ENCODE measurements around the gene LBX2. TPM values are rescaled to one million over a fixed set of nuclear protein-coding genes. Genes with fewer than 3 reads are reported as not detected.

Gene LBX2
- polyA plus RNA-seq, 1 of the 3 experiments (the other 2 are of a cell fraction): 0.03 TPM

GRCh38 chr2:74527741-74528140, 28.3 kb upstream of the LBX2 start:
- no peak for DNase-seq

GRCh38 chr2:74526649-74527230, 27.3 kb upstream of the LBX2 start:
- no peaks in the 10 kb centered on the region for H3K27me3 ChIP-seq (ENCODE audit: insufficient read depth)
- H3K4me2 ChIP-seq: no peak overlapping the region
- no peaks in the 10 kb centered on the region for H4K20me1 ChIP-seq (ENCODE audit: insufficient read depth)
- no peak overlapping the region for H3K9ac ChIP-seq
- no peak overlapping the region for H3K27ac ChIP-seq (ENCODE audit: low read depth in 2 of 2, low read length in 1 of 2)
- TF ChIP-seq CTCF (IDR thresholded peaks at IDR 0.05): no peak
- no peak for TF ChIP-seq FOXJ3 (CRISPR knock-in tag; IDR thresholded peaks at IDR 0.05)
- no peak for TF ChIP-seq SMC3 (IDR thresholded peaks at IDR 0.05; ENCODE audit: low read depth, low read length)
- TF ChIP-seq RFX5 (IDR thresholded peaks at IDR 0.05; ENCODE audit: low read length): no peak
- TF ChIP-seq POLR2AphosphoS5 (IDR thresholded peaks at IDR 0.05; ENCODE audit: low read depth, low read length): no peak
- TF ChIP-seq FOXM1 (IDR thresholded peaks at IDR 0.05; ENCODE audit: low read depth): no peak
- no peak for TF ChIP-seq RXRA (IDR thresholded peaks at IDR 0.05; ENCODE audit: borderline replicate concordance, low read depth)
- no peak for TF ChIP-seq USF2 (IDR thresholded peaks at IDR 0.05; ENCODE audit: borderline replicate concordance, low read depth, low read length)
- POLR2A ChIA-PET: interaction anchor here (0.7 to 1.3 kb wide), 4 partner anchors 9 to 18 kb away, joined by 3 to 5 read pairs (median 3); partner anchors contain the start of gene TLX2
- peaks cover 43% of the 10 kb centered on the region for H3K79me2 ChIP-seq (ENCODE audit: insufficient read depth)
- CTCF ChIA-PET: interaction anchor here (1.0 to 1.8 kb wide), 4 partner anchors 12 to 44 kb away, joined by 3 to 7 read pairs (median 5); partner anchors contain the start of genes CCDC142, PCGF1, TLX2 and TTC31
- peaks cover 2% of the 10 kb centered on the region for H3F3A ChIP-seq (replicated peaks; ENCODE audit: insufficient read depth)
- WGBS (ENCODE audit: low lambda C conversion rate): 97% methylated on average over 11 of the region's 11 CpGs
- H3K9me3 ChIP-seq: no peaks in the 10 kb centered on the region
- H3K4me1 ChIP-seq (ENCODE audit: control insufficient read depth in 1 of 2, insufficient read depth in 2 of 2, low read depth in 1 of 2, low read length in 1 of 2): peaks cover 13 to 23% of the 10 kb centered on the region in 2 experiments
- no peak for DNase-seq
- H3K36me3 ChIP-seq (replicated peaks in 1 of 2; ENCODE audit: control insufficient read depth in 1 of 2, insufficient read depth in 2 of 2, low read length in 1 of 2): peaks cover 22 to 31% of the 10 kb centered on the region in 2 experiments
- H3K4me3 ChIP-seq (ENCODE audit: low read depth in 2 of 2, low read length in 1 of 2): no peak overlapping the region
- H3K9me2 ChIP-seq: no peaks in the 10 kb centered on the region
- no peak overlapping the region for H2AFZ ChIP-seq (ENCODE audit: low read depth)

More at GRCh38 chr2:74527741-74528140, 28.3 kb upstream of the LBX2 start:
- Histone ChIP-seq H3K4me2 (peak overlapping the region; percentile 90; the same call in 1 of the 2 replicates), H3K9me2 (no peaks in the 10 kb centered on the region), H3K9ac (no peak overlapping the region), H3K27ac (ENCODE audit: low read depth in 2 of 2, low read length in 1 of 2) (no peak overlapping the region), H3F3A (replicated peaks; ENCODE audit: insufficient read depth) (peaks cover 11% of the 10 kb centered on the region), H2AFZ (ENCODE audit: low read depth) (no peak overlapping the region), H4K20me1 (ENCODE audit: insufficient read depth) (no peaks in the 10 kb centered on the region), H3K36me3 (replicated peaks in 1 of 2; ENCODE audit: control insufficient read depth in 1 of 2, insufficient read depth in 2 of 2, low read length in 1 of 2) (peaks cover 25 to 38% of the 10 kb centered on the region in 2 experiments), H3K4me3 (ENCODE audit: low read depth in 2 of 2, low read length in 1 of 2) (no peak overlapping the region), H3K4me1 (ENCODE audit: control insufficient read depth in 1 of 2, insufficient read depth in 2 of 2, low read depth in 1 of 2, low read length in 1 of 2) (peaks cover 13 to 24% of the 10 kb centered on the region in 2 experiments), H3K79me2 (ENCODE audit: insufficient read depth) (peaks cover 45% of the 10 kb centered on the region), H3K9me3 (no peaks in the 10 kb centered on the region), H3K27me3 (ENCODE audit: insufficient read depth) (no peaks in the 10 kb centered on the region)
- POLR2A ChIA-PET: interaction anchor here (2.5 kb wide), 1 partner anchor 27 kb away, joined by 10 read pairs; no protein-coding TSS in a partner anchor
- no peak for TF ChIP-seq ZBTB33 (IDR thresholded peaks at IDR 0.05; ENCODE audit: borderline replicate concordance, low read depth)
- TF ChIP-seq FOXJ3 (CRISPR knock-in tag; IDR thresholded peaks at IDR 0.05): no peak
- no peak for TF ChIP-seq RXRA (IDR thresholded peaks at IDR 0.05; ENCODE audit: borderline replicate concordance, low read depth)
- TF ChIP-seq TAF1 (IDR thresholded peaks at IDR 0.05; ENCODE audit: borderline replicate concordance, low read depth, low read length): no peak
- no peak for TF ChIP-seq NFIC (IDR thresholded peaks at IDR 0.05; ENCODE audit: borderline replicate concordance)
- TF ChIP-seq RAD21 (IDR thresholded peaks at IDR 0.05; ENCODE audit: low read length): no peak
- no peak for TF ChIP-seq RCOR1 (IDR thresholded peaks at IDR 0.05; ENCODE audit: low read length)
- TF ChIP-seq USF2 (IDR thresholded peaks at IDR 0.05; ENCODE audit: borderline replicate concordance, low read depth, low read length): no peak
- CTCF ChIA-PET: interaction anchor here (1.6 to 6.3 kb wide), 2 partner anchors 19 to 44 kb away, joined by 9 to 80 read pairs; partner anchors contain the start of genes CCDC142, PCGF1 and TTC31
- WGBS (ENCODE audit: low lambda C conversion rate): 97% methylated on average over 9 of the region's 9 CpGs
